H1 (cell line): Measurements from ENCODE around the gene IDH3A. TPM values are rescaled to one million over a fixed set of nuclear protein-coding genes. Genes with fewer than 3 reads are reported as not detected.

ENCODE experiments used
- CTCF ChIA-PET: fragments of 300-600 bp; sonication (Branson Sonifier 250); formaldehyde crosslinking; loops from one replicate; lab custom pipeline; 2021; ENCODE audit not compliant: partially characterized antibody; lab: Charles Lee
- POLR2A ChIA-PET: fragments of 300-600 bp; sonication (Branson Sonifier 250); formaldehyde crosslinking; loops from one replicate; lab custom pipeline; 2021; ENCODE audit warnings: inconsistent platforms; ENCODE audit not compliant: partially characterized antibody; lab: Charles Lee
- DNase-seq, 2 experiments: peaks; one replicate each; pipeline versions ENCODE4 v3.0.0 to v3.0.0-alpha.2; 2010 to 2022; ENCODE audit warnings: low spot score in 2 of 2, low read depth in 1 of 2, mixed read lengths in 1 of 2
- FAIRE-seq: peaks from 2 replicates; lab custom pipeline; 2011; peaks lifted over from hg19 to GRCh38; lab: Jason Lieb, UNC
- H2AFZ ChIP-seq: 2 replicates; pipeline ENCODE4 v1.8.1; 2012; ENCODE audit warnings: low read length, inconsistent platforms
- H2AK5ac ChIP-seq: 2 replicates; pipeline ENCODE4 v1.6.1; 2013; ENCODE audit warnings: low read depth, low read length
- H2BK120ac ChIP-seq: replicated peaks from 2 replicates; pipeline ENCODE3; 2013; ENCODE audit warnings: low read depth, low read length, inconsistent platforms
- H2BK12ac ChIP-seq: 2 replicates; pipeline ENCODE4 v1.6.1; 2013; ENCODE audit warnings: low read depth, low read length
- H2BK15ac ChIP-seq: 2 replicates; pipeline ENCODE4 v1.6.1; 2013; ENCODE audit warnings: low read length
- H2BK20ac ChIP-seq: 2 replicates; pipeline ENCODE4 v1.6.1; 2013; ENCODE audit warnings: low read length
- H2BK5ac ChIP-seq: 2 replicates; pipeline ENCODE4 v1.6.1; 2013; ENCODE audit warnings: low read depth, low read length
- H3K14ac ChIP-seq: 2 replicates; pipeline ENCODE4 v1.6.1; 2013; ENCODE audit warnings: inconsistent platforms; ENCODE audit not compliant: insufficient read length
- H3K18ac ChIP-seq: 2 replicates; pipeline ENCODE4 v1.6.1; 2013; ENCODE audit warnings: low read length; ENCODE audit errors: extremely low read depth
- H3K23ac ChIP-seq: 2 replicates; pipeline ENCODE4 v1.6.1; 2013; ENCODE audit warnings: inconsistent platforms; ENCODE audit not compliant: insufficient read length
- H3K23me2 ChIP-seq: 2 replicates; pipeline ENCODE4 v1.6.1; 2013; ENCODE audit warnings: low read depth, low read length
- H3K27ac ChIP-seq: 2 replicates; pipeline ENCODE4 v1.6.1; 2011; ENCODE audit warnings: low read depth, low read length, inconsistent platforms
- H3K27me3 ChIP-seq, 4 experiments: replicated peaks in 1 of 4; 1 replicate in 1 of 4; 2 replicates in 3 of 4; pipeline versions ENCODE4 v1.6.1 to v1.8.1; 2011 to 2013; ENCODE audit warnings: low read length in 3 of 4, mild to moderate bottlenecking in 3 of 4, inconsistent platforms in 2 of 4, mixed read lengths in 2 of 4, moderate library complexity in 1 of 4; ENCODE audit not compliant: control insufficient read depth in 3 of 4, insufficient read depth in 3 of 4; ENCODE audit errors: extremely low read depth in 1 of 4
- H3K36me3 ChIP-seq, 4 experiments: 2 replicates each; pipeline versions ENCODE4 v1.6.1 to v1.8.1; 2011 to 2013; ENCODE audit warnings: mild to moderate bottlenecking in 4 of 4, low read length in 3 of 4, moderate library complexity in 2 of 4, control low read depth in 1 of 4, inconsistent platforms in 1 of 4; ENCODE audit not compliant: insufficient read depth in 4 of 4, control insufficient read depth in 2 of 4
- H3K4ac ChIP-seq: replicated peaks from 2 replicates; pipeline ENCODE3; 2013; ENCODE audit warnings: low read length, low read depth, mixed read lengths, inconsistent platforms; ENCODE audit not compliant: insufficient read length
- H3K4me1 ChIP-seq, 4 experiments: replicated peaks in 1 of 4; 1 replicate in 1 of 4; 2 replicates in 3 of 4; pipeline versions ENCODE4 v1.6.1 to v1.8.1; 2011 to 2013; ENCODE audit warnings: low read length in 3 of 4, inconsistent platforms in 2 of 4, mixed read lengths in 1 of 4; ENCODE audit not compliant: insufficient read depth in 4 of 4, control insufficient read depth in 3 of 4
- H3K4me2 ChIP-seq, 2 experiments: 2 replicates each; pipeline versions ENCODE4 v1.6.1 to v1.8.1; 2011 to 2013; ENCODE audit warnings: low read depth in 2 of 2, low read length in 2 of 2, control low read depth in 1 of 2, inconsistent platforms in 1 of 2, mild to moderate bottlenecking in 1 of 2; ENCODE audit not compliant: insufficient read depth in 1 of 2
- H3K4me3 ChIP-seq, 4 experiments: fragments of 200-600, 300-600 bp in 1 of 4; sonication (generic), shearing (Covaris generic), sonication (Bioruptor Twin) in 1 of 4; 2 replicates each; pipeline versions ENCODE4 v1.5.1 to v1.8.1; 2011 to 2016; ENCODE audit warnings: low read length in 4 of 4, low read depth in 3 of 4, control low read depth in 2 of 4, inconsistent platforms in 2 of 4, mild to moderate bottlenecking in 2 of 4, mixed read lengths in 1 of 4, moderate library complexity in 1 of 4; ENCODE audit not compliant: insufficient read depth in 2 of 4; ENCODE audit errors: extremely low read depth in 1 of 4
- H3K56ac ChIP-seq: replicated peaks from 2 replicates; pipeline ENCODE3; 2013; ENCODE audit warnings: low read depth, mild to moderate bottlenecking, mixed read lengths, low read length, inconsistent platforms; ENCODE audit not compliant: insufficient read length
- H3K79me1 ChIP-seq: 2 replicates; pipeline ENCODE4 v1.6.1; 2013; ENCODE audit warnings: low read depth, low read length, control low read depth
- H3K79me2 ChIP-seq, 2 experiments: 2 replicates each; pipeline versions ENCODE4 v1.6.1 to v1.8.1; 2012 to 2013; ENCODE audit warnings: low read length in 2 of 2, mild to moderate bottlenecking in 2 of 2, inconsistent platforms in 1 of 2; ENCODE audit not compliant: insufficient read depth in 2 of 2, control insufficient read depth in 1 of 2
- H3K9ac ChIP-seq, 4 experiments: replicated peaks in 1 of 4; 1 replicate in 1 of 4; 2 replicates in 3 of 4; pipeline versions ENCODE4 v1.6.1 to v1.8.1; 2011 to 2013; ENCODE audit warnings: low read depth in 3 of 4, low read length in 3 of 4, control low read depth in 2 of 4, mild to moderate bottlenecking in 2 of 4, moderate library complexity in 2 of 4, inconsistent platforms in 1 of 4; ENCODE audit errors: extremely low read depth in 1 of 4
- H3K9me3 ChIP-seq, 2 experiments: 2 replicates each; pipeline versions ENCODE4 v1.6.1 to v1.8.1; 2012 to 2013; ENCODE audit warnings: mild to moderate bottlenecking in 2 of 2, moderate library complexity in 2 of 2, control low read depth in 1 of 2, inconsistent platforms in 1 of 2, low read depth in 1 of 2, low read length in 1 of 2, mixed read lengths in 1 of 2; ENCODE audit not compliant: insufficient read depth in 2 of 2
- H4K20me1 ChIP-seq, 2 experiments: replicated peaks in 1 of 2; 2 replicates each; pipeline versions ENCODE3 to v1.8.1; 2011 to 2013; ENCODE audit warnings: inconsistent platforms in 2 of 2, low read length in 2 of 2, mild to moderate bottlenecking in 1 of 2; ENCODE audit not compliant: insufficient read depth in 2 of 2, control insufficient read depth in 1 of 2
- H4K5ac ChIP-seq: 2 replicates; pipeline ENCODE4 v1.6.1; 2013; ENCODE audit warnings: low read length, low read depth, mixed read lengths, inconsistent platforms; ENCODE audit not compliant: insufficient read length
- H4K8ac ChIP-seq: 2 replicates; pipeline ENCODE4 v1.8.0; 2013; ENCODE audit warnings: mild to moderate bottlenecking, moderate library complexity, low read length, inconsistent platforms; ENCODE audit not compliant: insufficient read depth; ENCODE audit errors: extremely low read depth
- H4K91ac ChIP-seq: replicated peaks from 2 replicates; pipeline ENCODE3; 2013; ENCODE audit warnings: low read length, mixed read lengths, inconsistent platforms; ENCODE audit not compliant: insufficient read length
- CBX5 ChIP-seq: fragments of 300-800, 300-1000 bp; sonication (generic); IDR thresholded peaks from 2 replicates; pipeline ENCODE4 v1.7.1; 2016; ENCODE audit warnings: antibody characterized with exemption, low read length, low read depth
- JUN ChIP-seq: IDR thresholded peaks from 2 replicates; pipeline ENCODE4 v1.6.1; 2011; ENCODE audit warnings: low read depth, mild to moderate bottlenecking, improper control_type of control experiment, low read length
- POLR2AphosphoS5 ChIP-seq: IDR thresholded peaks from 2 replicates; pipeline ENCODE4 v1.6.1; 2011; ENCODE audit warnings: low read depth, low read length
- SP4 ChIP-seq: IDR thresholded peaks from 2 replicates; pipeline ENCODE4 v1.6.1; 2012; ENCODE audit warnings: low read length, inconsistent platforms
- WGBS, 2 experiments: shearing (Covaris generic) in 1 of 2; methylation state at CpG; one replicate each; pipeline versions ENCODE4 v1.1.6 to v1.1.7; 2013 to 2015; ENCODE audit warnings: low lambda C conversion rate in 2 of 2, mixed read lengths in 2 of 2, inconsistent platforms in 1 of 2, low coverage in 1 of 2, missing lambda C conversion rate in 1 of 2; ENCODE audit not compliant: insufficient replicate concordance in 2 of 2, insufficient coverage in 1 of 2, insufficient read length in 1 of 2; ENCODE audit errors: extremely low coverage in 1 of 2, missing lambda C conversion rate in 1 of 2; 5-methylcytosine and 5-hydroxymethylcytosine counted together
- polyA plus RNA-seq, 7 experiments: library from polyadenylated mRNA; depleted of rRNA in 3 of 7; stranded (reverse) in 5 of 7; unstranded in 2 of 7; fragments of >200 nt in 5 of 7; fragments of 200-250 nt in 2 of 7; gene quantifications; 1 replicate in 5 of 7; 2 replicates in 1 of 7; 4 replicates in 1 of 7; pipeline versions ENCODE4 v1.2.1 to v1.2.3, GENCODE V29; 2011 to 2013; ENCODE audit warnings: missing spikeins in 2 of 7, mixed read lengths in 2 of 7
- total RNA-seq: library from RNA; stranded (reverse); fragmentation: NEBNext Ultra II Directional; extraction: Animal tissue kit (Norgen Biotek cat#: 25700); gene quantifications from 2 replicates; pipeline ENCODE4 v1.2.1, GENCODE V29; 2021

Gene IDH3A
- total and polyA plus RNA-seq, 2 of the 8 experiments (the other 6 are each of a cell fraction or from before 2014, with no cell fraction given), result 23.4 to 36.8 TPM

DNA sequence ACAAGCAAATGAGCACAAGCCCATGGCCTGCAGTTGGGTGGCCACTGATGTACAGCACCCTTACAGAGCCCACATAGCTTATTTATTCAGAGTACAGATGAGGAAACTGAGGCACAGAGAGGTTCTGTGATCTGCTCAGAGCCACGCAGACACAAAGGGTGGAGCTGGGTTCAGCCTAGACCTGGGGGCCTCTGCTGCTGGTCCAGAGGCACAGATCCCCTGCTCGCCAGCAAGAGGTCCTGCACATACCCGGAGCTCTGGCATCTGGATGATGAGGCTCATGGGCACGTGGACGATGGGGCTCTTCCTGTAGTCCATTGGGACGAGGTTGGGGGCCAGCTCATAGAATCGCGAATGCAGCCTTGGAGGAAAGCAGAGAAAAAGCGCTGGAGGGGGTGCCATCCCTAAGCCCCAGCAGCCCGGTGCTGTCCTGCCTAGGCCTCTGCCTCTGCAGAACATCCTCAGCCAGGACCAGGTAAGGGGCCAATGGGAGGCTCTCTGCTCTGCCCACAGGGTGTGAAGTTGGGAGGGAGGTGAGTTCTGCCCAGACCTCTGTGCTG lies 38.2 kb upstream of the IDH3A start:
- Histone ChIP-seq H3K56ac (no peak overlapping the region), H2BK15ac (no peak overlapping the region), H3K79me2 (no peaks in the 10 kb centered on the region), H4K20me1 (peaks cover 2 to 3% of the 10 kb centered on the region in 2 experiments), H3K9me3 (no peaks in the 10 kb centered on the region), H2BK12ac (no peak overlapping the region), H3K23me2 (no peaks in the 10 kb centered on the region), H3K4me1 (peaks cover 0 to 5% (median 1%) of the 10 kb centered on the region in 4 experiments; a peak in 1 of 7 replicates), H4K5ac (no peak overlapping the region), H3K18ac (no peak overlapping the region), H3K23ac (no peak overlapping the region), H2AFZ (no peak overlapping the region), H3K79me1 (no peaks in the 10 kb centered on the region), H2BK20ac (no peak overlapping the region), H2BK120ac (no peak overlapping the region), H4K91ac (no peak overlapping the region), H4K8ac (no peak overlapping the region), H3K4ac (no peak overlapping the region), H2AK5ac (no peak overlapping the region), H3K36me3 (peaks cover 0 to 2% (median 0%) of the 10 kb centered on the region in 4 experiments; a peak in 1 of 8 replicates), H2BK5ac (no peak overlapping the region), H3K9ac (no peak overlapping the region), H3K4me2 (no peak overlapping the region), H3K27me3 (no peaks in the 10 kb centered on the region), H3K4me3 (no peak overlapping the region), H3K14ac (no peak overlapping the region), H3K27ac (no peak overlapping the region)
- POLR2A ChIA-PET, result interaction anchor here (2.1 kb wide), 1 partner anchor 38 kb away, joined by 5 read pairs; the partner anchor contains the start of gene IDH3A
- no peak for DNase-seq
- no peak for FAIRE-seq
- WGBS, 2 experiments, result 89% methylated on average over 10 of the region's 10 CpGs; no CpG with 5 or more reads in 1 of the 2 experiments
- CTCF ChIA-PET, result interaction anchor here (0.9 to 16.8 kb wide), 14 partner anchors 16 to 172 kb away, joined by 3 to 226 read pairs (median 13); no protein-coding TSS in a partner anchor
- TF ChIP-seq SP4 (no peak), CBX5 (no peak), POLR2AphosphoS5 (no peak), JUN (no peak)
